GM19452 (cell line): Measurements from ENCODE around the gene CCP110.

Experiments
- ATAC-seq: cut with Tn5 transposase; IDR thresholded peaks from one replicate; pipeline ENCODE4 v1.9.1; 2021; ENCODE audit not compliant: unreplicated experiment

Gene CCP110

GRCh38 chr16:19595043-19595767, 71.5 kb downstream of the CCP110 start:
- ATAC-seq, result no peak

DNA sequence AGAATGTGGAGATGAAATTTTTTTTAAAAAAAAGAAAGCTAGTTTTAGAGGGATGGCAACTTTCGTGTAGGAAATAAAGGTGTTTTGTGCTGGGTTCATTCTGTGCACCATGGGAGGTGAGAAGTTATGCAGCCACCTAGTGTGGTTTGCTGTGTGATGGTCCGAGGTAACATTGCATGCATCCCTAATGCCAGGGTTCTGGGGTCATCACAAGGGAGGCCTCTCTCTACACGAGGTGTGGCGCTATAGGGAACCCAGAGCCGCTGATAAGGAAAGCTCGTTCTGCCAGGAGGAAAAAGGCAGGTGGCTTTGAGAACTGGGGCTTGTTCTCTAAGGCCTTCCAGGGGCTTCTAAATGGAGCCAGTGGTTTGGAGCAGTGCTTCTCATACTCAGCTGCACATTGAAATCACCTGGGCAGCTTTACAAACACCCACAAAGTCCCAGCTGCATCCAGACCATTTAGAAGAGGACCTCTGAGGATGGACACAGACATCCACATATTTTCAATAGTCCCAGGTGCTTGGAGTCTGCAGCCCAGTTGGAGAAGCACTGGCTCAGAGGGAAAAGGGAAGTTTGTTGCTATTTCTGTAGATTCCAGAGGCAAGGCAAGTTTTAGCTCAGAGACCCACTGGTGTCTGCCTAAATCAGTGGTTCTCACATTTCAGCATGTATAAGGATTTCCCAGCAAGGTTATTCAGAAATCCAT, 75.2 kb downstream of the CCP110 start:
- no peak for ATAC-seq

DNA sequence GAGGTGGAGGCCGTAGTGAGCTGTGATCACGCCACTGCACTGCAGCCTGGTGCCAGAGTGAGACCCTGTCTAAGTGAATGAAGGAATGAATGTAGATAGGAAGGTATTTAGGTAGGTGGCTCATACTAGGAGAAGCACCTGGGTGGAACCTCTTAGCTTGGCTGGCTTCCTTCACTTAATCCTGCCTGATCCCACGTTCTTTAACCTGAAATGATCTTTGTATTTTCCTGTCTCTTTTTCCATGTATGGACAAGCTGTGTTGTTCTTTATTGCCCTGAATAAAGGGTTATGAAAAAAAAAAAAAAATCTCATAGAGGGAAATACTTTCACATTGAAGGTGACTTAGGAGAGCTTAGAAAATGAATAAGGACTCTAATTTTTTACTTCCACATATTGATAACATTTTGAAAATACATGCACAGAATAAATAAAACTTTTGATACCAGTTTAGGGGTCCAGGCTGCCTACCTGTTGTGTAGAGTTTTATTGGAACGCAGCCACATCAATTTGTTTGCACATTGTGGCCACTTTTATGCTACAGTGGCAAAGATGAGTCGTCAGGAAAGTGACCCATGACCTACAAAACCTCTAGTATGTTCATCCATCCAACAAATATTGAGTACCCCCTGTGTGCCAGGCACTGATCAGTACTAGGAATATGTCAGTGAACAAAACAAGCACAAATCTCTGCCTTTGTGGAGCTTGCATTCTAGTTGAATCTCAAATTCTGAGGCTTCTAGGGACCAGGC, 76.4 kb downstream of the CCP110 start:
- ATAC-seq, result no peak

GRCh38 chr16:19601083-19601976, 77.6 kb downstream of the CCP110 start:
- ATAC-seq, result no peak
